Prostate gland (tissue), 2 donors: ENCODE measurements around the gene ATOSB.

Source experiments
- CTCF ChIP-seq, 4 experiments: fragments of 200-600 bp in 2 of 4; fragments of 450-650 bp in 2 of 4; sonication (generic) in 2 of 4; IDR thresholded peaks; 1 replicate in 3 of 4; 2 replicates in 1 of 4; pipeline ENCODE4 v1.5.1; 2016 to 2019; ENCODE audit warnings: antibody characterized with exemption in 4 of 4, mild to moderate bottlenecking in 2 of 4, moderate library complexity in 2 of 4
- POLR2AphosphoS5 ChIP-seq: sonication (generic); formaldehyde crosslinking; IDR thresholded peaks from one replicate; pipeline ENCODE4 v1.6.1; 2017; ENCODE audit warnings: antibody characterized with exemption

GRCh38 chr9:35067056-35067455, 48.6 kb downstream of the ATOSB start:
- TF ChIP-seq CTCF (IDR thresholded peaks at IDR 0.05) (no peak), POLR2AphosphoS5 (no peak)
